Lower leg skin (tissue), 3 donors: Measurements from ENCODE around the gene NABP1.

ENCODE experiments used
- POLR2A ChIP-seq, 2 donors: fragments of 450-650 bp; IDR thresholded peaks; one replicate each; pipeline ENCODE4 v1.6.1; 2016 to 2017; ENCODE audit warnings: antibody characterized with exemption in 2 of 2, mild to moderate bottlenecking in 1 of 2, moderate library complexity in 1 of 2
- TF ChIP-seq, protein P1 (sequence below), 3 donors: fragments of 450-650 bp; IDR thresholded peaks; one replicate each; pipeline ENCODE4 v1.5.1; 2016; ENCODE audit warnings: antibody characterized with exemption in 3 of 3, mild to moderate bottlenecking in 3 of 3, moderate library complexity in 2 of 3

GRCh38 chr2:191638802-191639172 is 39.1 kb upstream of the NABP1 start:
- TF ChIP-seq, protein P1, sequence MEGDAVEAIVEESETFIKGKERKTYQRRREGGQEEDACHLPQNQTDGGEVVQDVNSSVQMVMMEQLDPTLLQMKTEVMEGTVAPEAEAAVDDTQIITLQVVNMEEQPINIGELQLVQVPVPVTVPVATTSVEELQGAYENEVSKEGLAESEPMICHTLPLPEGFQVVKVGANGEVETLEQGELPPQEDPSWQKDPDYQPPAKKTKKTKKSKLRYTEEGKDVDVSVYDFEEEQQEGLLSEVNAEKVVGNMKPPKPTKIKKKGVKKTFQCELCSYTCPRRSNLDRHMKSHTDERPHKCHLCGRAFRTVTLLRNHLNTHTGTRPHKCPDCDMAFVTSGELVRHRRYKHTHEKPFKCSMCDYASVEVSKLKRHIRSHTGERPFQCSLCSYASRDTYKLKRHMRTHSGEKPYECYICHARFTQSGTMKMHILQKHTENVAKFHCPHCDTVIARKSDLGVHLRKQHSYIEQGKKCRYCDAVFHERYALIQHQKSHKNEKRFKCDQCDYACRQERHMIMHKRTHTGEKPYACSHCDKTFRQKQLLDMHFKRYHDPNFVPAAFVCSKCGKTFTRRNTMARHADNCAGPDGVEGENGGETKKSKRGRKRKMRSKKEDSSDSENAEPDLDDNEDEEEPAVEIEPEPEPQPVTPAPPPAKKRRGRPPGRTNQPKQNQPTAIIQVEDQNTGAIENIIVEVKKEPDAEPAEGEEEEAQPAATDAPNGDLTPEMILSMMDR (IDR thresholded peaks at IDR 0.05), result no peak
- TF ChIP-seq POLR2A (IDR thresholded peaks at IDR 0.05), result no peak
